HepG2 (cell line): ENCODE results near the gene CAPS. TPM values are rescaled to one million over a fixed set of nuclear protein-coding genes. Genes with fewer than 3 reads are reported as not detected.
A peak's percentile ranks its signal among the peaks of the same experiment; 100 is the strongest.

Experiments
- FUBP1 ChIP-seq: sonication (generic); formaldehyde crosslinking; IDR thresholded peaks from 2 replicates; pipeline ENCODE4 v1.5.1; 2020; ENCODE audit warnings: missing genetic modification reagents, mild to moderate bottlenecking, borderline replicate concordance
- HMG20B ChIP-seq: conservative IDR thresholded peaks from 2 replicates; pipeline ENCODE4 v1.6.1; 2016; ENCODE audit warnings: missing genetic modification reagents, missing compliant biosample characterization
- HMGA1 ChIP-seq: sonication (generic); formaldehyde crosslinking; conservative IDR thresholded peaks from 2 replicates; pipeline ENCODE4 v1.4.0; 2020; ENCODE audit warnings: missing genetic modification reagents
- KLF15 ChIP-seq: sonication (generic); formaldehyde crosslinking; IDR thresholded peaks from 2 replicates; pipeline ENCODE4 v1.8.1; 2023; ENCODE audit warnings: borderline replicate concordance, mild to moderate bottlenecking, inconsistent platforms, missing genetic modification reagents, mixed read lengths
- LBX2 ChIP-seq: sonication (generic); formaldehyde crosslinking; IDR thresholded peaks from 2 replicates; pipeline ENCODE4 v1.5.0; 2020; ENCODE audit warnings: missing genetic modification reagents, mild to moderate bottlenecking, borderline replicate concordance
- MIER3 ChIP-seq: IDR thresholded peaks from 2 replicates; pipeline ENCODE4 v1.6.1; 2016; ENCODE audit warnings: missing compliant biosample characterization, borderline replicate concordance
- RAD21 ChIP-seq: fragments of 450-650 bp; formaldehyde crosslinking; IDR thresholded peaks from 2 replicates; pipeline ENCODE4 v1.5.0; 2020; ENCODE audit warnings: mild to moderate bottlenecking
- SP5 ChIP-seq: IDR thresholded peaks from 2 replicates; pipeline ENCODE4 v1.6.1; 2016; ENCODE audit warnings: low read depth, borderline replicate concordance
- SRSF9 ChIP-seq: fragments of 200-400 bp; formaldehyde crosslinking; IDR thresholded peaks from 2 replicates; pipeline ENCODE4 v1.6.1; 2018; ENCODE audit warnings: borderline replicate concordance, mild to moderate bottlenecking, low read depth, low read length; ENCODE audit not compliant: insufficient read depth, poor library complexity, severe bottlenecking
- TBX2 ChIP-seq: sonication (generic); formaldehyde crosslinking; IDR thresholded peaks from 2 replicates; pipeline ENCODE4 v1.5.0; 2020; ENCODE audit warnings: missing genetic modification reagents, mild to moderate bottlenecking, borderline replicate concordance
- TFDP1 ChIP-seq: IDR thresholded peaks from 2 replicates; pipeline ENCODE4 v1.6.1; 2016; ENCODE audit warnings: missing compliant biosample characterization, missing genetic modification reagents, borderline replicate concordance
- TOE1 ChIP-seq: sonication (generic); formaldehyde crosslinking; IDR thresholded peaks from 2 replicates; pipeline ENCODE4 v1.4.0; 2020; ENCODE audit warnings: mild to moderate bottlenecking, missing genetic modification reagents
- USF2 ChIP-seq, 2 experiments: sonication (generic) in 1 of 2; formaldehyde crosslinking in 1 of 2; IDR thresholded peaks; 2 replicates each; pipeline versions ENCODE4 v1.5.1 to v1.6.1; 2011 to 2020; ENCODE audit warnings: borderline replicate concordance in 1 of 2, low read depth in 1 of 2, low read length in 1 of 2, mild to moderate bottlenecking in 1 of 2, missing genetic modification reagents in 1 of 2, moderate library complexity in 1 of 2
- ZBTB46 ChIP-seq: sonication (generic); formaldehyde crosslinking; IDR thresholded peaks from 2 replicates; pipeline ENCODE4 v1.4.0; 2020; ENCODE audit warnings: mild to moderate bottlenecking, missing genetic modification reagents, borderline replicate concordance
- ZFP36 ChIP-seq: fragments of 150-350 bp; IDR thresholded peaks from 2 replicates; pipeline ENCODE4 v1.6.1; 2018; ENCODE audit warnings: borderline replicate concordance, low read length, low read depth; ENCODE audit not compliant: partially characterized antibody
- ZNF232 ChIP-seq: sonication (generic); formaldehyde crosslinking; IDR thresholded peaks from 2 replicates; pipeline ENCODE4 v1.4.0; 2020; ENCODE audit warnings: missing genetic modification reagents, borderline replicate concordance
- ZNF234 ChIP-seq: sonication (generic); formaldehyde crosslinking; conservative IDR thresholded peaks from 2 replicates; pipeline ENCODE4 v1.5.1; 2020; ENCODE audit warnings: mild to moderate bottlenecking, missing genetic modification reagents
- ZNF619 ChIP-seq: sonication (generic); formaldehyde crosslinking; IDR thresholded peaks from 2 replicates; pipeline ENCODE4 v1.4.0; 2020; ENCODE audit warnings: mild to moderate bottlenecking, missing genetic modification reagents
- ZNF768 ChIP-seq: sonication (generic); formaldehyde crosslinking; IDR thresholded peaks from 2 replicates; pipeline ENCODE4 v1.4.0; 2020; ENCODE audit warnings: missing genetic modification reagents
- ZNF790 ChIP-seq: sonication (generic); formaldehyde crosslinking; IDR thresholded peaks from 2 replicates; pipeline ENCODE4 v1.8.0; 2022; ENCODE audit warnings: missing genetic modification reagents, mild to moderate bottlenecking, borderline replicate concordance
- polyA plus RNA-seq, 8 experiments: library from polyadenylated mRNA; depleted of rRNA in 3 of 8; stranded (reverse) in 7 of 8; unstranded in 1 of 8; fragments of >200 nt; fragmentation: Illumina TruSeq in 4 of 8; extraction: Trizol in 4 of 8; gene quantifications; 2 replicates each; pipeline versions ENCODE4 v1.2.1 to v1.2.3, GENCODE V29; 2011 to 2016; ENCODE audit warnings: low read depth in 4 of 8, missing spikeins in 1 of 8, mixed read lengths in 1 of 8; ENCODE audit not compliant: insufficient read depth in 1 of 8
- total RNA-seq, 5 experiments: library from RNA; depleted of rRNA; stranded (reverse); fragments of >200 nt; fragmentation: Illumina TruSeq; extraction: Trizol; gene quantifications; 2 replicates each; pipeline ENCODE4 v1.2.3, GENCODE V29; 2016; ENCODE audit warnings: low read depth in 1 of 5

Gene CAPS
- total and polyA plus RNA-seq, 2 of the 13 experiments (the other 11 are each of a cell fraction or from before 2014, with no cell fraction given): 3.1 TPM

GRCh38 chr19:5891938-5892771 is 21.9 kb upstream of the CAPS start (continued):
- TF ChIP-seq TOE1 (no peak), ZNF790 (CRISPR knock-in tag) (no peak), FUBP1 (CRISPR knock-in tag) (no peak), MIER3 (CRISPR knock-in tag) (peak; percentile 55; the same call in 1 of the 2 replicates), HMGA1 (CRISPR knock-in tag) (no peak), LBX2 (CRISPR knock-in tag) (no peak), ZNF619 (peak; percentile 88; the same call in 1 of the 2 replicates), ZNF232 (CRISPR knock-in tag) (no peak), KLF15 (CRISPR knock-in tag) (0 out of 2 replicates have a peak, but pooled peaks have one; percentile 6), ZFP36 (no peak), USF2 (IDR thresholded peaks at IDR 0.05; ENCODE audit: low read depth, low read length) (no peak), USF2 (CRISPR knock-in tag; IDR thresholded peaks at IDR 0.05; ENCODE audit: borderline replicate concordance) (no peak), TBX2 (no peak), HMG20B (no peak), ZNF234 (CRISPR knock-in tag) (0 out of 2 replicates have a peak, but pooled peaks have one; percentile 44), SRSF9 (no peak), TFDP1 (CRISPR knock-in tag) (no peak), ZBTB46 (CRISPR knock-in tag) (no peak), SP5 (CRISPR knock-in tag) (0 out of 2 replicates have a peak, but pooled peaks have one; percentile 35), ZNF768 (peak; percentile 48; the same call in 1 of the 2 replicates), RAD21 (CRISPR knock-in tag) (peak; percentile 98)
